Activated T-cell treated with anti-CD3 and anti-CD28 coated beads, Interleukin-2, amount 50 U/mL, for 48 hours (primary cell): Measurements from ENCODE around the gene PRR20B.
"Not testable (repeated sequence)": the region's sequence is repeated elsewhere in the genome, so short reads cannot be mapped to it uniquely, and the experiment has no call there.

ENCODE experiments used
- DNase-seq, 2 experiments: peaks; one replicate each; pipeline ENCODE4 v3.0.0-alpha.2; 2020

PRR20B gene

DNA sequence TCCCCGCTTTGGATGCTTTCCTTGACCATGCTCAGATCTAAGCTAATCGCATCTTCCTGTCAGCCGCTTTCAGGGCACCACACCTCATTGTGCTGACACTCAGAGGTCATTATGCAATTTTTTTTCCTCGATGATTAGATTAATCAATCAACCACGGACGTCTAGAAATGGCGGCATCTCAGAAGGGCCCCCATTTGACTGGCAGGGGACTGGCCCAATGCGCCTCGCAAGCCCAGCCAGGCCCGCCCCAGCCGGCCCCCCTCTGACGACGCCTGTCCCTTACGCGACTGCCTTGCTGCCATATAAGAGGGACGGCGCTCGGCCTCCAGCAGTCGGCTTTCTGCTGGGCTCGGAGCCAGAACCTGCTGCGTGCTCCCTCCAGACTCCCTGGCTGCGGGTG is at the start of gene PRR20B:
Gene PRR20B (plus strand): TSS at position 301 of the 400 bp plus-strand sequence. CDS start 387 bp downstream, outside the sequence.
- not testable (repeated sequence) for DNase-seq

DNA sequence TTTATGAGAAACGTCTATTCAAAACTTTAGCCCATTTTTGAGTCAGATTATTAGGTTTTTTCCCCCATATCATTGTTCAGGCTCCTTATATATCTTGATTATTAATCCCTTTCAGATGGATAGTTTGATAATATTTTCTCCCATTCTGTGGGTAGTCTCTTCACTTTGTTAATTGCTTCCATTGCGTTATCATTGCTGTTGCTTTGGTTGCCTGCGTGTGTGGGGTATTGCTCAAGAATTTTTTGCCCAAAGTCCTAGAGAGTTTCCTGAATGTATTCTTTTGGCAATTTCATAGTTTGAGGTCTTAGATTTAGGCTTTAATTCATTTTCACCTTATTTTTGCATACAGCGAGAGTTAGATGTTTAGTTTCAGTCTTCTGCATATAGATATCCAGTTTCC is 32.3 kb upstream of the PRR20B start:
- DNase-seq = no peak

DNA sequence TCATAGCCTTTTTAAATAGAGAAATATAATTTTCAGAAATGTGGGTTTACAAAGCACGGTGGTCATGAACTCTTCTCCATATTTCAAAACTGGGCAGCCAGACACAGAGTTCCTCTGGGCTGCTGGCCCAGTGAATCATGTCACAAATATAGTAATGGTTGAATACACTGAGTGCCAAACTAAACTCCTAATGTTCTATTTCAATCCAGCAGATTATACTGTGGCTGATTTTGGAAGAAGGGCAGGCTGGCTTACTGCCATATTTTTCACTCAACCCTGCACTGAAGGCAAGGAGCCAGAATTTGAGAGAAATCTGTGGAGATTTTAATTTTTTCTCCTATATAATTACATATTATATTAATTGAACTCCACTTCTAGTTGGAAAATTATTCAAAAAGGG is 23.6 kb upstream of the PRR20B start:
- no peak for DNase-seq

DNA sequence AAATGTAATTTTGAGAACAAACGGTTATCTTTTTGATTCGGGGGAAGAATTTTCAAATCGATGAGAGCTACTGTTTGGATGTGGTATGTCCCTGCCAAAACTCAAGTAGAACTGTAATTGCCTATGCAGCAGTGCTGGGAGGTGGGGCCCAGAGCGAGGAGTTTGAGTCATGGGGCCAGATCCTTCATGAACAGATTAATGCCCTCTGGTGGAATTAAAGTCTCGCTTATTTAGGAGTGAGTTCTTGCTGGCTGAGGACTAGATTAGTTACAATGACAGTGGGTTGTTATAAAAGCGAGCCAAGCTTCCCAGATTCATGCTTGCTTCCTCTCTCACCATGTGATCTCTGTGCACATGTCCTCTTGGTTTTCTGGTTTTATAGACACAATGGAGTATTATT is 18.4 kb upstream of the PRR20B start:
- no peak for DNase-seq

DNA sequence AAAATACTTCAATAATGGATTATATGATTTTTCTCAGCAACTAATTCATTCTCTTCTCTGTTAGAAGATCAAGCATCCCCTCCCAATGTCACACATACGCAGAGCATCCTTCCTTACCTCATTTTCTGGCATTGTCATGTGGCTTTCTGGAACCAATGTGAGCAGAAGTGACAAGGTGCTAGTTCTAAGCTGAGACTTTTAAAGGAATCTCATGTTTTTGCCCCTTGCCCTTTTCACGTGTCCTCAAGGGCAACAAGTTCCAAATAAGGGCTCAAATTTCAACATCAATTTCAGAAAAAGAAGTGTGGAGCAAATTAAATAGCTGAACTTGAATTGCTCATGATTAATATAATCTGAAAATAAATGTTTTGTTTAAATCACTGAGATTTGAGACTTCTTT is 11.2 kb upstream of the PRR20B start:
- DNase-seq = no peak

DNA sequence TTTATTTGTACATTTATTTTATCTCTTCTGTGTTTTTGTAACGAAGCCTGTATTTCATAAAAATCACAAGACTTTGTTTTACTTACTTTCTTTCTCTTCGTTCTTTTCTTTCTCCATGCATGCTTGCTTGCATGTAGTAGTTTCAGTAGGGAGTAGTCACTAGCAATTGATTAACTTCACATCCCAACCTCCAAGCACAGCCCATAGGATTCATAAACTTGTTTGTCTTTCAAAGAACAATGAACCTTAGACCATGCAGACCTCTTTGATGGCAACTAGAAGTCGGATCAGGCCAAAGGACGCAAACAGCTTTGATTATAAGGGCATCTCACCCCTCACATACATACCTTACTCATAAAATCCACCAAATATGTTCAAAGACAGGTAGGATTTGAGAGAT is 9.7 kb upstream of the PRR20B start:
- DNase-seq = no peak

DNA sequence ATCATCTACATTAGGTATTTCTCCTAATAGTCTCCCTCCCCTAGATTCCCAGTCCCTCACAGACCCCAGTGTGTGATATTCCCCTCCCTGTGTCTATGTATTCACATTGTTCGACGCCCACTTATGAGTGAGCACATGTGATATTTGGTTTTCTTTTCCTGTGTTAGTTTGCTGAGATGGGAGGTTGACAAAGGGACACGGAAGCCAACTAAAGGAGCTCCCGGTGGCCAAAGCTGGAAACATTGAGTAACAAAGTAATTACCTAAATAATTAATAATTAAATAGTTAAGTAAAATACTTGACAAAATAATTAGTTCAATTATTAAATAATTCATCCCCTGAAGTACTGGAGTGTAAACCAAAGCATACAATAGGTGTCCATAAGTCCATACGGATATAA is 8.3 kb upstream of the PRR20B start:
- DNase-seq = no peak

DNA sequence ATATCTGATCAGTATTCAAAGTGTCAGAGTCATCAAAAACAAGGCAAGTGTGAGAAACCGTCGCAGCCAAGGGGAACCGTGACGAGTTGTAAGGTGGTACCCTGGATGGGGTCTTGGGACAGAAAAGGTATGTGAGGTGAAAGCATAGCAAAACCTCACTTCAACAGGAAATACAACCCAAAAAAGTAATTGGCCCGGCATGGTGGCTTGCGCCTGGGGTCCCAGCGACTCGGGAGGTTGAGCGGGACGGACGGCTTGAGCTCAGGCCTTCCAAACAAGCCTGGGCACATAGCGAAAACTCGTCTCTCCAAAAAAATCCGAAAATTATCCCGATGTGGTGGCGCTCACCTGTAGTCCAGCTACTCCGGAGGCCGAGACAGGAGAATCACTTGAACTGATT is 7.5 kb upstream of the PRR20B start:
- DNase-seq = not testable (repeated sequence)

DNA sequence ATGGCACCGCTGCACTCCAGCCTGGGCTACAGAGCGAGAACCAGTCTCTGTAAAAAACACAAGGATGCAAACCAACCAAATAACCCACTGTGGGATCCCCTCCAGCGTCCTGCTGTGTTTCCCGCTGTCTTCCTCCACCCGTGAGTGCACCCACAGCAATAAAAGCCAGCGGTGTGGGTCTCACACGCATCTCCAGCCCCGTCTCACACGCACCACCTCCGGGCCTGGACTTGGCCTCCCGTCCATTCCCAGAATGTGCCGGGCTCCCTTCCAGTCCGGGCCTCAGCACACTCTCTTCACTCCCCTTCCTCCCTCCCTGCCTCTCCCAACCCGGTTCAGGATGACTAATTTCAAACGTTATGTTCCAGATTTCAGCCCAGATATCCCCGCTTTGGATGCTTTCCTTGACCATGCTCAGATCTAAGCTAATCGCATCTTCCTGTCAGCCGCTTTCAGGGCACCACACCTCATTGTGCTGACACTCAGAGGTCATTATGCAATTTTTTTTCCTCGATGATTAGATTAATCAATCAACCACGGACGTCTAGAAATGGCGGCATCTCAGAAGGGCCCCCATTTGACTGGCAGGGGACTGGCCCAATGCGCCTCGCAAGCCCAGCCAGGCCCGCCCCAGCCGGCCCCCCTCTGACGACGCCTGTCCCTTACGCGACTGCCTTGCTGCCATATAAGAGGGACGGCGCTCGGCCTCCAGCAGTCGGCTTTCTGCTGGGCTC is 6.9 kb upstream of the PRR20B start, which contains the start of gene PRR20A:
Gene PRR20A (plus strand): TSS at position 684 of the 734 bp plus-strand sequence. CDS start 387 bp downstream, outside the sequence.
- not testable (repeated sequence) for DNase-seq

DNA sequence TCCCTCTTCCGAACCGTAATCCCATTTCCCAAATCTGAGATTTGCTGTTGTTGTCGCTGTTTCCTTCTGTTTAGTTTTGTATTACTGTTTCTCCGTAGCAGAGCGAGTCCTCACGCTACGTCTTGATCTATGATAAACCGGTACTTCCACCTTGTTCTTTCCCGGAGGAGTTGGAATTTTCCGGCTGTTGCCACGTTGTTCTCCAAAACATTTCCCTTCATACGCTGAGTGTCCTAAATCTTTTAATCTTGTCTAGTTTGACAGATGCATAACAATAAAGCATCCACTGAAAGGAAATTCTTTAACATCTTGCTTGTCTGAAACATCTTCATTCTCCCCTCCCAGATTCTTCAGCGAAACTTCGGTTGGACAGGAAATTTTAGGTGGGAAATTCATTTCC is 818 bp downstream of the PRR20B start:
- DNase-seq = not testable (repeated sequence)

DNA sequence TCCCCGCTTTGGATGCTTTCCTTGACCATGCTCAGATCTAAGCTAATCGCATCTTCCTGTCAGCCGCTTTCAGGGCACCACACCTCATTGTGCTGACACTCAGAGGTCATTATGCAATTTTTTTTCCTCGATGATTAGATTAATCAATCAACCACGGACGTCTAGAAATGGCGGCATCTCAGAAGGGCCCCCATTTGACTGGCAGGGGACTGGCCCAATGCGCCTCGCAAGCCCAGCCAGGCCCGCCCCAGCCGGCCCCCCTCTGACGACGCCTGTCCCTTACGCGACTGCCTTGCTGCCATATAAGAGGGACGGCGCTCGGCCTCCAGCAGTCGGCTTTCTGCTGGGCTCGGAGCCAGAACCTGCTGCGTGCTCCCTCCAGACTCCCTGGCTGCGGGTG is 6.5 kb downstream of the PRR20B start, which contains the start of gene PRR20C:
Gene PRR20C (plus strand): TSS at position 301 of the 400 bp plus-strand sequence. CDS start 387 bp downstream, outside the sequence.
- not testable (repeated sequence) for DNase-seq

DNA sequence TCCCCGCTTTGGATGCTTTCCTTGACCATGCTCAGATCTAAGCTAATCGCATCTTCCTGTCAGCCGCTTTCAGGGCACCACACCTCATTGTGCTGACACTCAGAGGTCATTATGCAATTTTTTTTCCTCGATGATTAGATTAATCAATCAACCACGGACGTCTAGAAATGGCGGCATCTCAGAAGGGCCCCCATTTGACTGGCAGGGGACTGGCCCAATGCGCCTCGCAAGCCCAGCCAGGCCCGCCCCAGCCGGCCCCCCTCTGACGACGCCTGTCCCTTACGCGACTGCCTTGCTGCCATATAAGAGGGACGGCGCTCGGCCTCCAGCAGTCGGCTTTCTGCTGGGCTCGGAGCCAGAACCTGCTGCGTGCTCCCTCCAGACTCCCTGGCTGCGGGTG is 13.0 kb downstream of the PRR20B start, which contains the start of gene PRR20D:
Gene PRR20D (plus strand): TSS at position 301 of the 400 bp plus-strand sequence. CDS start 387 bp downstream, outside the sequence.
- not testable (repeated sequence) for DNase-seq

DNA sequence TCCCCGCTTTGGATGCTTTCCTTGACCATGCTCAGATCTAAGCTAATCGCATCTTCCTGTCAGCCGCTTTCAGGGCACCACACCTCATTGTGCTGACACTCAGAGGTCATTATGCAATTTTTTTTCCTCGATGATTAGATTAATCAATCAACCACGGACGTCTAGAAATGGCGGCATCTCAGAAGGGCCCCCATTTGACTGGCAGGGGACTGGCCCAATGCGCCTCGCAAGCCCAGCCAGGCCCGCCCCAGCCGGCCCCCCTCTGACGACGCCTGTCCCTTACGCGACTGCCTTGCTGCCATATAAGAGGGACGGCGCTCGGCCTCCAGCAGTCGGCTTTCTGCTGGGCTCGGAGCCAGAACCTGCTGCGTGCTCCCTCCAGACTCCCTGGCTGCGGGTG is 19.6 kb downstream of the PRR20B start, which contains the start of gene PRR20E:
Gene PRR20E (plus strand): TSS at position 301 of the 400 bp plus-strand sequence. CDS start 387 bp downstream, outside the sequence.
- not testable (repeated sequence) for DNase-seq

DNA sequence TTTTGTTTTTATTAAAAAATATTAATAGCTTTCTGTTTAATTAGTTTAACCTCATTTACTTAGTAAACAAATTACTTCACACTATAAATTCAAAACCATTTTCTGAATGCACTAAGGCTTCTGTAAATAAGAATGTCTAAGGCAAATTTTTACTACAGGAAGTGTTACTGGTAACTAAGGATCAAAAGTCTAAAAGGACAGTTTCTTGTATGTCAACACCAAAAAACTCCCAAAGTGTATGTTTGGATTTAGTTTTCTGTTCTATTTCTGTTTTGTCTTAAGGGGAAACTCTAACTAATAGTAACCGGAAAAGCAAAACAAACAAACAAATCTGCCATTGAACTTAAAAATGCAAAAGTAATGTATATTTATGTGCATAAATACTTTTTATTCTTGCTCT is 44.4 kb downstream of the PRR20B start:
- DNase-seq = no peak
